GM21447 (cell line): Measurements from ENCODE around the gene EDEM1.
"Not testable (repeated sequence)": the region's sequence is repeated elsewhere in the genome, so short reads cannot be mapped to it uniquely, and the experiment has no call there.

Experiments used
- ATAC-seq: cut with Tn5 transposase; IDR thresholded peaks from one replicate; pipeline ENCODE4 v1.9.1; 2021; ENCODE audit not compliant: unreplicated experiment

Gene EDEM1

GRCh38 chr3:5172018-5172417 lies 15.5 kb upstream of the EDEM1 start:
- ATAC-seq, result no peak

GRCh38 chr3:5179036-5179435 lies 8.5 kb upstream of the EDEM1 start:
- ATAC-seq, result not testable (repeated sequence)

- ATAC-seq, result peak; percentile 75
These were observed 5.9 kb upstream of the EDEM1 start for GRCh38 chr3:5181469-5182141.

GRCh38 chr3:5183714-5184113 lies 3.8 kb upstream of the EDEM1 start:
- not testable (repeated sequence) for ATAC-seq

GRCh38 chr3:5184499-5184898 lies 3.0 kb upstream of the EDEM1 start:
- ATAC-seq, result no peak

- no peak for ATAC-seq
These were observed 2.3 kb upstream of the EDEM1 start for GRCh38 chr3:5185093-5185673.

- peak; percentile 14 for ATAC-seq
These were observed 1.2 kb upstream of the EDEM1 start for GRCh38 chr3:5186089-5186857.

GRCh38 chr3:5186858-5187155 lies 700 bp upstream of the EDEM1 start:
- no peak for ATAC-seq

GRCh38 chr3:5187920-5188418 lies 462 bp downstream of the EDEM1 start:
- ATAC-seq, result peak; percentile 6

GRCh38 chr3:5188419-5189221 lies 1.1 kb downstream of the EDEM1 start:
- no peak for ATAC-seq

GRCh38 chr3:5190147-5190791 lies 2.8 kb downstream of the EDEM1 start:
- no peak for ATAC-seq

- ATAC-seq, result peak; percentile 8
These were observed 4.2 kb downstream of the EDEM1 start for GRCh38 chr3:5191555-5192304.

- ATAC-seq, result no peak
These were observed 5.3 kb downstream of the EDEM1 start for GRCh38 chr3:5192571-5193365.

GRCh38 chr3:5194341-5194740 lies 6.8 kb downstream of the EDEM1 start:
- no peak for ATAC-seq

GRCh38 chr3:5194801-5195509 lies 7.4 kb downstream of the EDEM1 start:
- ATAC-seq, result peak; percentile 39

- ATAC-seq, result no peak
These were observed 8.1 kb downstream of the EDEM1 start for GRCh38 chr3:5195605-5196004.

GRCh38 chr3:5197022-5197421 lies 9.5 kb downstream of the EDEM1 start:
- ATAC-seq, result no peak

- peak; percentile 60 for ATAC-seq
These were observed 10.2 kb downstream of the EDEM1 start for GRCh38 chr3:5197470-5198312.
